Measurements from ENCODE around the gene NOS2. TPM values are rescaled to one million over a fixed set of nuclear protein-coding genes. Genes with fewer than 3 reads are reported as not detected.
"Not testable (repeated sequence)": the region's sequence is repeated elsewhere in the genome, so short reads cannot be mapped to it uniquely, and the experiment has no call there.

The NOS2 gene
- total RNA-seq, 4 donors from 2014 or later, result 0.13 to 0.69 (median 0.33) TPM; not detected in 1

GRCh38 chr17:27824176-27824715, 23.9 kb upstream of the NOS2 start:
- 84% methylated on average over 3 of the region's 3 CpGs for WGBS
- intact Hi-C loops (cut with DNase I), result no loop called here
- DNase-seq (ENCODE audit: extremely low spot score), result peak; percentile 66
- TF ChIP-seq POLR2A (IDR thresholded peaks at IDR 0.05; ENCODE audit: low read depth) (no peak), POLR2AphosphoS5 (IDR thresholded peaks at IDR 0.05) (no peak), CTCF (IDR thresholded peaks at IDR 0.05) (no peak), EP300 (IDR thresholded peaks at IDR 0.05) (no peak)
- no peaks in the 10 kb centered on the region for H3K27me3 ChIP-seq
- H3K27ac ChIP-seq (replicated peaks in 1 of 4), result no peak overlapping the region
- H3K36me3 ChIP-seq, result no peaks in the 10 kb centered on the region
- no peaks in the 10 kb centered on the region for H3K4me1 ChIP-seq
- H3K4me3 ChIP-seq, result no peak overlapping the region
- peaks cover 0 to 4% (median 0%) of the 10 kb centered on the region in 4 donors for H3K9me3 ChIP-seq

GRCh38 chr17:27822108-27822507, 21.8 kb upstream of the NOS2 start:
- intact Hi-C loops (cut with DNase I); H3K27ac ChIP-seq (replicated peaks in 1 of 4); H3K27me3 ChIP-seq; H3K36me3 ChIP-seq; H3K4me3 ChIP-seq; H3K9me3 ChIP-seq: not testable (repeated sequence)
- 90% methylated on average over 10 of the region's 10 CpGs for WGBS
- peaks cover 0 to 16% (median 14%) of the 10 kb centered on the region in 4 donors for H3K4me1 ChIP-seq
- DNase-seq (ENCODE audit: extremely low spot score), result peak; percentile 7

- WGBS, result 83% methylated on average over 3 of the region's 3 CpGs
- H3K27me3 ChIP-seq, result no peaks in the 10 kb centered on the region
- no peak overlapping the region for H3K27ac ChIP-seq (replicated peaks in 1 of 4)
- H3K4me1 ChIP-seq, result peaks cover 0 to 16% (median 14%) of the 10 kb centered on the region in 4 donors
- H3K36me3 ChIP-seq, result no peaks in the 10 kb centered on the region
- DNase-seq (ENCODE audit: extremely low spot score), result peak; percentile 17
- TF ChIP-seq POLR2A (IDR thresholded peaks at IDR 0.05; ENCODE audit: low read depth) (no peak), POLR2AphosphoS5 (IDR thresholded peaks at IDR 0.05) (no peak), EP300 (IDR thresholded peaks at IDR 0.05) (no peak), CTCF (IDR thresholded peaks at IDR 0.05) (no peak)
- H3K9me3 ChIP-seq, result peaks cover 0 to 4% (median 0%) of the 10 kb centered on the region in 4 donors
- intact Hi-C loops (cut with DNase I), result no loop called here
- no peak overlapping the region for H3K4me3 ChIP-seq
Observed at GRCh38 chr17:27821318-27821717, 21.0 kb upstream of the NOS2 start.

GRCh38 chr17:27819145-27819544, 18.8 kb upstream of the NOS2 start:
- H3K9me3 ChIP-seq, result peaks cover 0 to 4% (median 0%) of the 10 kb centered on the region in 4 donors
- peak overlapping the region in 1 of 4 donors; percentile 22 for H3K27ac ChIP-seq (replicated peaks in 1 of 4)
- WGBS, result 42% methylated on average over 1 of the region's 1 CpG
- TF ChIP-seq POLR2AphosphoS5 (IDR thresholded peaks at IDR 0.05) (no peak), CTCF (IDR thresholded peaks at IDR 0.05) (no peak), EP300 (IDR thresholded peaks at IDR 0.05) (no peak), POLR2A (IDR thresholded peaks at IDR 0.05; ENCODE audit: low read depth) (no peak)
- no peaks in the 10 kb centered on the region for H3K36me3 ChIP-seq
- H3K27me3 ChIP-seq, result no peaks in the 10 kb centered on the region
- DNase-seq (ENCODE audit: extremely low spot score), result no peak
- H3K4me3 ChIP-seq, result no peak overlapping the region
- peaks cover 0 to 16% (median 14%) of the 10 kb centered on the region in 4 donors for H3K4me1 ChIP-seq
- intact Hi-C loops (cut with DNase I), result no loop called here

- Histone ChIP-seq H3K36me3 (no peaks in the 10 kb centered on the region), H3K27ac (replicated peaks in 1 of 4) (peak overlapping the region in 1 of 4 donors; percentile 47), H3K9me3 (peaks cover 0 to 4% (median 0%) of the 10 kb centered on the region in 4 donors), H3K27me3 (no peaks in the 10 kb centered on the region), H3K4me3 (no peak overlapping the region), H3K4me1 (peaks cover 0 to 16% (median 14%) of the 10 kb centered on the region in 4 donors)
- WGBS, result 61% methylated on average over 6 of the region's 7 CpGs
- peak; percentile 84 for DNase-seq (ENCODE audit: extremely low spot score)
- no peak for TF ChIP-seq POLR2A (IDR thresholded peaks at IDR 0.05; ENCODE audit: low read depth)
- no peak for TF ChIP-seq CTCF (IDR thresholded peaks at IDR 0.05)
- no peak for TF ChIP-seq POLR2AphosphoS5 (IDR thresholded peaks at IDR 0.05)
- no peak for TF ChIP-seq EP300 (IDR thresholded peaks at IDR 0.05)
- intact Hi-C loops (cut with DNase I), result no loop called here
Observed at GRCh38 chr17:27818401-27819105, 18.2 kb upstream of the NOS2 start.

Data from esophagus muscularis mucosa (tissue), 4 donors.